Astrocyte (in vitro differentiated cells and primary cell): ENCODE results near the gene CCDC28A. TPM values are rescaled to one million over a fixed set of nuclear protein-coding genes. Genes with fewer than 3 reads are reported as not detected.
A peak's percentile ranks its signal among the peaks of the same experiment; 100 is the strongest.

Experiments
- DNase-seq: peaks from one replicate; pipeline ENCODE4 v3.0.0-alpha.2; 2010; ENCODE audit warnings: low read depth
- FAIRE-seq: peaks from 2 replicates; lab custom pipeline; 2011; peaks lifted over from hg19 to GRCh38; lab: Jason Lieb, UNC
- H2AFZ ChIP-seq: 2 replicates; pipeline ENCODE4 v1.6.0; 2012; ENCODE audit warnings: low read depth, low read length, inconsistent platforms
- H3K27ac ChIP-seq: 2 replicates; pipeline ENCODE4 v1.5.1; 2011; ENCODE audit warnings: low read depth, low read length, inconsistent platforms
- H3K27me3 ChIP-seq: 2 replicates; pipeline ENCODE4 v1.6.0; 2011; ENCODE audit warnings: low read length, inconsistent platforms; ENCODE audit not compliant: insufficient read depth
- H3K36me3 ChIP-seq: 2 replicates; pipeline ENCODE4 v1.5.1; 2011; ENCODE audit warnings: low read length, inconsistent platforms; ENCODE audit not compliant: insufficient read depth
- H3K4me1 ChIP-seq: 2 replicates; pipeline ENCODE4 v1.5.1; 2011; ENCODE audit warnings: low read length, inconsistent platforms; ENCODE audit not compliant: insufficient read depth
- H3K4me2 ChIP-seq: 2 replicates; pipeline ENCODE4 v1.6.0; 2012; ENCODE audit warnings: low read length, inconsistent platforms
- H3K4me3 ChIP-seq: 2 replicates; pipeline ENCODE4 v1.5.1; 2011; ENCODE audit warnings: low read depth, mild to moderate bottlenecking, low read length, inconsistent platforms; ENCODE audit not compliant: insufficient read depth
- H3K79me2 ChIP-seq: 2 replicates; pipeline ENCODE4 v1.6.0; 2012; ENCODE audit warnings: mild to moderate bottlenecking, low read length, inconsistent platforms; ENCODE audit not compliant: insufficient read depth
- H3K9ac ChIP-seq: 2 replicates; pipeline ENCODE4 v1.6.0; 2012; ENCODE audit warnings: mild to moderate bottlenecking, low read length, inconsistent platforms
- H3K9me3 ChIP-seq: 2 replicates; pipeline ENCODE4 v1.5.1; 2012; ENCODE audit warnings: low read depth, mild to moderate bottlenecking, low read length, inconsistent platforms; ENCODE audit not compliant: insufficient read depth
- H4K20me1 ChIP-seq: 2 replicates; pipeline ENCODE4 v1.6.0; 2012; ENCODE audit warnings: low read length, inconsistent platforms; ENCODE audit not compliant: insufficient read depth
- H3K27ac Mint-ChIP-seq: one replicate; pipeline ENCODE4 v1.8.0; 2021; ENCODE audit warnings: mild to moderate bottlenecking, mixed read lengths; ENCODE audit not compliant: unreplicated experiment
- H3K27me3 Mint-ChIP-seq: one replicate; pipeline ENCODE4 v1.8.0; 2021; ENCODE audit warnings: low read depth, mixed read lengths; ENCODE audit not compliant: unreplicated experiment
- H3K36me3 Mint-ChIP-seq: one replicate; pipeline ENCODE4 v1.8.0; 2021; ENCODE audit warnings: low read depth, mixed read lengths; ENCODE audit not compliant: unreplicated experiment
- H3K4me1 Mint-ChIP-seq: one replicate; pipeline ENCODE4 v1.8.0; 2021; ENCODE audit warnings: low read depth, mixed read lengths; ENCODE audit not compliant: unreplicated experiment
- H3K4me3 Mint-ChIP-seq: one replicate; pipeline ENCODE4 v1.8.0; 2021; ENCODE audit warnings: mild to moderate bottlenecking, moderate library complexity, mixed read lengths; ENCODE audit not compliant: unreplicated experiment
- H3K9me3 Mint-ChIP-seq: one replicate; pipeline ENCODE4 v1.8.0; 2021; ENCODE audit warnings: mild to moderate bottlenecking, mixed read lengths; ENCODE audit not compliant: unreplicated experiment
- CTCF ChIP-seq: IDR thresholded peaks from 2 replicates; pipeline ENCODE4 v1.5.1; 2011; ENCODE audit warnings: low read depth, mild to moderate bottlenecking, inconsistent platforms, low read length, moderate library complexity; ENCODE audit not compliant: insufficient read depth
- EZH2 ChIP-seq: IDR thresholded peaks from 2 replicates; pipeline ENCODE4 v1.6.1; 2012; ENCODE audit warnings: mild to moderate bottlenecking, low read length, inconsistent platforms; ENCODE audit not compliant: insufficient read depth
- total RNA-seq: library from RNA; stranded (reverse); gene quantifications from 2 replicates; pipeline ENCODE4 v1.2.1, GENCODE V29; 2021

CCDC28A gene
- total RNA-seq, 1 donor from 2014 or later: 9.5 TPM

- no peaks in the 10 kb centered on the region for H3K9me3 ChIP-seq
Observed at GRCh38 chr6:138811866-138812265, 38.3 kb downstream of the CCDC28A start.

GRCh38 chr6:138814179-138814834, 40.7 kb downstream of the CCDC28A start:
- Histone ChIP-seq H3K36me3 (no peaks in the 10 kb centered on the region), H4K20me1 (no peaks in the 10 kb centered on the region), H3K4me1 (peaks cover 8% of the 10 kb centered on the region), H3K27ac (no peak overlapping the region), H3K9me3 (no peaks in the 10 kb centered on the region), H3K9ac (no peak overlapping the region), H2AFZ (no peak overlapping the region), H3K4me2 (no peak overlapping the region), H3K79me2 (no peaks in the 10 kb centered on the region), H3K27me3 (no peaks in the 10 kb centered on the region), H3K4me3 (no peak overlapping the region)
- DNase-seq (no peak), FAIRE-seq (no peak)
- peak overlapping the region; percentile 54 for H3K27ac Mint-ChIP-seq
- no peaks in the 10 kb centered on the region for H3K36me3 Mint-ChIP-seq
- H3K27me3 Mint-ChIP-seq: no peaks in the 10 kb centered on the region
- peaks cover 14% of the 10 kb centered on the region for H3K4me1 Mint-ChIP-seq
- TF ChIP-seq CTCF (no peak), EZH2 (no peak)
- H3K9me3 Mint-ChIP-seq: no peaks in the 10 kb centered on the region
- H3K4me3 Mint-ChIP-seq: no peak overlapping the region

More at GRCh38 chr6:138811866-138812265, 38.3 kb downstream of the CCDC28A start:
- Mint-ChIP-seq H3K4me1 (no peaks in the 10 kb centered on the region), H3K36me3 (no peaks in the 10 kb centered on the region), H3K27ac (no peak overlapping the region), H3K27me3 (no peaks in the 10 kb centered on the region), H3K4me3 (no peak overlapping the region), H3K9me3 (no peaks in the 10 kb centered on the region)
- no peak overlapping the region for H3K27ac ChIP-seq
- H3K4me3 ChIP-seq: no peak overlapping the region
- H3K27me3 ChIP-seq: no peaks in the 10 kb centered on the region
- TF ChIP-seq EZH2 (no peak), CTCF (no peak)
- H3K36me3 ChIP-seq: no peaks in the 10 kb centered on the region
- H3K4me2 ChIP-seq: no peak overlapping the region
- no peaks in the 10 kb centered on the region for H3K4me1 ChIP-seq
- no peak overlapping the region for H3K9ac ChIP-seq
- no peaks in the 10 kb centered on the region for H4K20me1 ChIP-seq
- H2AFZ ChIP-seq: no peak overlapping the region
- H3K79me2 ChIP-seq: no peaks in the 10 kb centered on the region
- FAIRE-seq (no peak), DNase-seq (no peak)

DNA sequence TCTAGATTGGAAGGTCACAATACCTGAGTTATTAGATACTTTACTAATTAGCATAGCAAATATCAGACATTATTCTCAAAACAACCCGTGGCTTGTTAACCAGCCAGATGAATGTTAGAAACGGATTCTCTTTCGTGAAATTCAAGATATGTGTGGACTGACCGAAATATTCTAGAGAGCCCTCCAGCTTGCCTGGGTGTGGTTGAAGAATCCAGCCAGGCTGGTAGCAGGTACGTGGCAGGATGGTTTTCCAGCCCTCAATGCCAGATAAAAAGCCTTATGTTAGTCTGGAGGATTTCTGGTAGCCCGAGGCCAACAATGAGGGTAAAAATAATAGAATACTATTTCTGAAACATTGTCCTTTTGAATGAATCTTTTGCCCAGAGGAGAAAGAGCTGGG, 41.7 kb downstream of the CCDC28A start:
- H3K4me1 ChIP-seq: peaks cover 8% of the 10 kb centered on the region
- FAIRE-seq (no peak), DNase-seq (no peak)
- H3K4me1 Mint-ChIP-seq: peaks cover 21% of the 10 kb centered on the region
- H3K27ac Mint-ChIP-seq: no peak overlapping the region
- no peaks in the 10 kb centered on the region for H4K20me1 ChIP-seq
- H3K4me3 Mint-ChIP-seq: no peak overlapping the region
- no peak overlapping the region for H3K4me3 ChIP-seq
- no peaks in the 10 kb centered on the region for H3K79me2 ChIP-seq
- H3K36me3 ChIP-seq: no peaks in the 10 kb centered on the region
- no peak overlapping the region for H3K4me2 ChIP-seq
- H3K9me3 ChIP-seq: no peaks in the 10 kb centered on the region
- no peak for TF ChIP-seq EZH2
- no peak for TF ChIP-seq CTCF
- no peak overlapping the region for H3K27ac ChIP-seq
- H2AFZ ChIP-seq: no peak overlapping the region
- no peaks in the 10 kb centered on the region for H3K27me3 Mint-ChIP-seq
- H3K9me3 Mint-ChIP-seq: no peaks in the 10 kb centered on the region
- H3K36me3 Mint-ChIP-seq: no peaks in the 10 kb centered on the region
- H3K9ac ChIP-seq: no peak overlapping the region
- no peaks in the 10 kb centered on the region for H3K27me3 ChIP-seq
